B cell (primary cell): ENCODE results near the gene TECPR2. TPM values are rescaled to one million over a fixed set of nuclear protein-coding genes. Genes with fewer than 3 reads are reported as not detected.

Source experiments
- ATAC-seq: fragments of 200-7000 bp; cut with Tn5 transposase; one replicate; pipeline ENCODE4 v1.10.0; 2021; ENCODE audit warnings: low read depth, mild to moderate bottlenecking, moderate number of reproducible peaks, moderate library complexity
- CTCF ChIA-PET: fragments of 350-600 bp; sonication (Branson Sonifier 250); formaldehyde crosslinking; loops from one replicate; lab custom pipeline; 2021; ENCODE audit warnings: antibody characterized with exemption, inconsistent platforms; lab: Charles Lee
- POLR2A ChIA-PET: fragments of 350-600 bp; sonication (Branson Sonifier 250); formaldehyde crosslinking; loops from one replicate; lab custom pipeline; 2021; ENCODE audit warnings: antibody characterized with exemption; lab: Charles Lee
- DNase-seq: peaks from one replicate; pipeline ENCODE4 v3.0.0; 2013
- H2AFZ ChIP-seq: 2 replicates; pipeline ENCODE4 v1.6.1; 2012; ENCODE audit warnings: mild to moderate bottlenecking, low read depth, low read length; ENCODE audit not compliant: insufficient read depth, poor library complexity, severe bottlenecking
- H3K27ac ChIP-seq, 2 donors: 1 replicate in 1 of 2; 2 replicates in 1 of 2; pipeline ENCODE4 v1.5.1; 2012 to 2013; ENCODE audit warnings: low read length in 2 of 2, mild to moderate bottlenecking in 2 of 2, moderate library complexity in 1 of 2
- H3K27me3 ChIP-seq, 4 experiments: fragments of 200-600 bp in 1 of 4; sonication (generic) in 1 of 4; replicated peaks in 1 of 4; 1 replicate in 2 of 4; 2 replicates in 2 of 4; pipeline versions ENCODE4 v1.6.1 to v1.7.0; 2013 to 2016; ENCODE audit warnings: low read length in 3 of 4, mild to moderate bottlenecking in 2 of 4, mixed read lengths in 1 of 4, moderate library complexity in 1 of 4; ENCODE audit not compliant: insufficient read depth in 4 of 4, control insufficient read depth in 3 of 4; ENCODE audit errors: control extremely low read depth in 1 of 4
- H3K36me3 ChIP-seq, 2 experiments: replicated peaks in 1 of 2; 1 replicate in 1 of 2; 2 replicates in 1 of 2; pipeline versions ENCODE4 v1.6.1 to v1.7.1; 2013; ENCODE audit warnings: low read length in 1 of 2; ENCODE audit not compliant: insufficient read depth in 2 of 2, control insufficient read depth in 1 of 2; ENCODE audit errors: control extremely low read depth in 1 of 2, extremely low read depth in 1 of 2
- H3K4me1 ChIP-seq, 2 donors: fragments of 200-600 bp in 1 of 2; sonication (generic) in 1 of 2; 1 replicate in 1 of 2; 2 replicates in 1 of 2; pipeline versions ENCODE4 v1.5.1 to v1.6.1; 2013 to 2017; ENCODE audit warnings: low read length in 2 of 2; ENCODE audit not compliant: control insufficient read depth in 2 of 2, insufficient read depth in 2 of 2
- H3K4me2 ChIP-seq: replicated peaks from 2 replicates; pipeline ENCODE3; 2012; ENCODE audit warnings: mild to moderate bottlenecking, low read depth, low read length; ENCODE audit not compliant: poor library complexity, severe bottlenecking
- H3K4me3 ChIP-seq, 5 experiments: fragments of 200-600 bp in 1 of 5; sonication (generic) in 1 of 5; 1 replicate in 3 of 5; 2 replicates in 2 of 5; pipeline versions ENCODE4 v1.5.1 to v1.7.0; 2011 to 2016; ENCODE audit warnings: low read length in 4 of 5, mild to moderate bottlenecking in 4 of 5, low read depth in 2 of 5, control low read depth in 1 of 5, moderate library complexity in 1 of 5; ENCODE audit not compliant: insufficient read depth in 1 of 5; ENCODE audit errors: control extremely low read depth in 1 of 5, extremely low read depth in 1 of 5
- H3K79me2 ChIP-seq: fragments of 200-600 bp; sonication (generic); one replicate; pipeline ENCODE4 v1.6.0; 2016; ENCODE audit warnings: low read length; ENCODE audit not compliant: control insufficient read depth, insufficient read depth
- H3K9ac ChIP-seq: fragments of 200-600 bp; sonication (generic); 2 replicates; pipeline ENCODE4 v1.6.1; 2017; ENCODE audit warnings: mild to moderate bottlenecking, low read length, moderate library complexity
- H3K9me3 ChIP-seq, 3 donors: one replicate each; pipeline versions ENCODE4 v1.6.1 to v1.7.1; 2013; ENCODE audit warnings: low read length in 2 of 3; ENCODE audit not compliant: control insufficient read depth in 2 of 3, insufficient read depth in 1 of 3; ENCODE audit errors: control extremely low read depth in 1 of 3
- H4K20me1 ChIP-seq: 2 replicates; pipeline ENCODE4 v1.6.0; 2012; ENCODE audit warnings: mild to moderate bottlenecking, low read length; ENCODE audit not compliant: insufficient read depth, control insufficient read depth, poor library complexity, severe bottlenecking
- H3K27ac Mint-ChIP-seq: one replicate; pipeline ENCODE4 v1.8.0; 2021; ENCODE audit warnings: mixed read lengths
- H3K27me3 Mint-ChIP-seq: one replicate; pipeline ENCODE4 v1.8.0; 2021; ENCODE audit warnings: mixed read lengths
- H3K4me1 Mint-ChIP-seq: one replicate; pipeline ENCODE4 v1.8.0; 2021; ENCODE audit warnings: mixed read lengths
- H3K4me3 Mint-ChIP-seq: one replicate; pipeline ENCODE4 v1.8.0; 2021; ENCODE audit warnings: mixed read lengths
- H3K9me3 Mint-ChIP-seq: one replicate; pipeline ENCODE4 v1.8.0; 2022; ENCODE audit warnings: mixed read lengths; ENCODE audit not compliant: insufficient read depth
- EZH2 ChIP-seq: IDR thresholded peaks from 2 replicates; pipeline ENCODE4 v1.6.1; 2012; ENCODE audit warnings: borderline replicate concordance, low read depth, mild to moderate bottlenecking, moderate library complexity, low read length; ENCODE audit not compliant: insufficient read depth, poor library complexity, severe bottlenecking
- whole genome bisulfite sequencing: methylation state at CpG from one replicate; pipeline ENCODE4 v1.1.5; 2013; ENCODE audit warnings: missing lambda C conversion rate; ENCODE audit not compliant: insufficient coverage; 5-methylcytosine and 5-hydroxymethylcytosine counted together
- intact Hi-C: fragments of 100-400 bp; cut with micrococcal nuclease; formaldehyde crosslinking; loops from one replicate; pipeline ENCODE4 v1.10.0; 2022
- polyA plus RNA-seq: library from polyadenylated mRNA; depleted of rRNA; stranded (reverse); fragments of >200 nt; gene quantifications from 2 replicates; pipeline ENCODE4 v1.2.3, GENCODE V29; 2012
- total RNA-seq, 2 donors: library from RNA; stranded (reverse); fragments of 120-200 nt in 1 of 2; gene quantifications; 1 replicate in 1 of 2; 2 replicates in 1 of 2; pipeline versions ENCODE4 v1.2.3 to v1.2.4, GENCODE V29; 2013 to 2022
- TF ChIP-seq, protein P1 (sequence below): fragments of 200-600 bp; IDR thresholded peaks from one replicate; pipeline ENCODE4 v1.8.0; 2022; ENCODE audit warnings: antibody characterized with exemption, mild to moderate bottlenecking

TECPR2 gene
- total and polyA plus RNA-seq, 2 donors (not counting 1 experiment from before 2014, with no cell fraction given): 4.7 to 10.8 TPM

DNA sequence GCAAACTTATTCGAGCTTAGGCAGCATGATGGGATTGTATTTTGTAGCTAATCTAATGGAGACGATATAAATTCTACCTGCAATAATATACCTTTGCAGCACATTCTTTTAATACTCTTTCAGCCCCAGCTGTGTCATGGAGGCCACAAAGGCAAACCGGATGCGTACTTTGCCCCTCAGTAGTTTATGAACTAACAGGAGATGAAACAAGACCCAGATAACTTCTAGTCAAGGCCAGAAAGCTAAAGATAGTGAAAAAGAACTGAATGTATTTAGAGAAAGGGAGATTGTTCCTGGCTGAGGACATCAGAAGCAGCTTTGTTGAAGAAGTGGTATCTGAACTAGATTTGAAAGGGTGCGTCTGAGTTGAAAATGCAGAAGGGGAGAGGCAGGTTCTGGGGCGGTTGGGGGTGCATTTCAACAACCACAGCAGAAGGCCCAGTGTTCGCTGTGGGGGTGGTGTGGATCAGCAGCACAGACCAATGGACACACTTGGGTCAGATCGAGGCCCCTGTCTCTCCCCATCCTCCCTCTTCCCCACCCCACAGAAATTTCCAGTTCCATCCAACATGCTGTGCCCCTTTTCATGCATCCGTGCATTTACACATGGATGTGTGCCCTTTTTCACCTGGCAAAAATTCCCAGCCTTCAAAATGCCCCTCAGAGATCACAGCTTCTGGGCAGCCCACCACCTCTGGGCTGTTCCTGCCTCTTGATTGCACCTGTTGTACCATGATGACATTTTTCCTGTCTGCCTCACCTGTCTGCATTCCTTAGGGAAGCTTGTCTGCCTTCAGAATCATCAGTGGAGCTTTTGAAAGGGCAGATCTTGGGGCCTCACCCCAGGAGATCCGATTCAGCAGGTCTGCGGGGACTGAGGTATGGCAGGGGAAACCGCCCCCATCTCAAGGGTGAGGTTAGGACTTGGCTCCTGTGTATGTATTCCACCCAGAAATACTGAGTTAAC is 41.0 kb upstream of the TECPR2 start:
- peaks cover 22 to 32% of the 10 kb centered on the region in 2 donors for H3K4me1 ChIP-seq
- H3K36me3 ChIP-seq: peaks cover 0 to 4% of the 10 kb centered on the region in 2 experiments
- ATAC-seq (no peak), DNase-seq (no peak)
- H3K27ac Mint-ChIP-seq: peak overlapping the region; percentile 50
- no peaks in the 10 kb centered on the region for H3K79me2 ChIP-seq
- no peak overlapping the region for H2AFZ ChIP-seq
- peak overlapping the region; percentile 90 for H3K4me3 Mint-ChIP-seq
- no peak overlapping the region for H3K9ac ChIP-seq
- peaks cover 49% of the 10 kb centered on the region for H3K4me1 Mint-ChIP-seq
- H3K27me3 ChIP-seq: no peaks in the 10 kb centered on the region
- intact Hi-C loops: no loop called here
- no peaks in the 10 kb centered on the region for H4K20me1 ChIP-seq
- no peaks in the 10 kb centered on the region for H3K9me3 ChIP-seq
- ChIA-PET POLR2A (no interaction called here), CTCF (interaction anchor here (1.0 to 2.8 kb wide), 7 partner anchors 8 to 615 kb away, joined by 3 to 11 read pairs (median 3); partner anchors contain the start of genes CINP and TECPR2)
- no peaks in the 10 kb centered on the region for H3K9me3 Mint-ChIP-seq
- H3K27me3 Mint-ChIP-seq: no peaks in the 10 kb centered on the region
- H3K4me3 ChIP-seq: no peak overlapping the region
- H3K27ac ChIP-seq: no peak overlapping the region
- H3K4me2 ChIP-seq: no peak overlapping the region
- WGBS: 96% methylated on average over 6 of the region's 12 CpGs
- TF ChIP-seq, protein P1, sequence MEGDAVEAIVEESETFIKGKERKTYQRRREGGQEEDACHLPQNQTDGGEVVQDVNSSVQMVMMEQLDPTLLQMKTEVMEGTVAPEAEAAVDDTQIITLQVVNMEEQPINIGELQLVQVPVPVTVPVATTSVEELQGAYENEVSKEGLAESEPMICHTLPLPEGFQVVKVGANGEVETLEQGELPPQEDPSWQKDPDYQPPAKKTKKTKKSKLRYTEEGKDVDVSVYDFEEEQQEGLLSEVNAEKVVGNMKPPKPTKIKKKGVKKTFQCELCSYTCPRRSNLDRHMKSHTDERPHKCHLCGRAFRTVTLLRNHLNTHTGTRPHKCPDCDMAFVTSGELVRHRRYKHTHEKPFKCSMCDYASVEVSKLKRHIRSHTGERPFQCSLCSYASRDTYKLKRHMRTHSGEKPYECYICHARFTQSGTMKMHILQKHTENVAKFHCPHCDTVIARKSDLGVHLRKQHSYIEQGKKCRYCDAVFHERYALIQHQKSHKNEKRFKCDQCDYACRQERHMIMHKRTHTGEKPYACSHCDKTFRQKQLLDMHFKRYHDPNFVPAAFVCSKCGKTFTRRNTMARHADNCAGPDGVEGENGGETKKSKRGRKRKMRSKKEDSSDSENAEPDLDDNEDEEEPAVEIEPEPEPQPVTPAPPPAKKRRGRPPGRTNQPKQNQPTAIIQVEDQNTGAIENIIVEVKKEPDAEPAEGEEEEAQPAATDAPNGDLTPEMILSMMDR: no peak
- TF ChIP-seq EZH2: no peak

DNA sequence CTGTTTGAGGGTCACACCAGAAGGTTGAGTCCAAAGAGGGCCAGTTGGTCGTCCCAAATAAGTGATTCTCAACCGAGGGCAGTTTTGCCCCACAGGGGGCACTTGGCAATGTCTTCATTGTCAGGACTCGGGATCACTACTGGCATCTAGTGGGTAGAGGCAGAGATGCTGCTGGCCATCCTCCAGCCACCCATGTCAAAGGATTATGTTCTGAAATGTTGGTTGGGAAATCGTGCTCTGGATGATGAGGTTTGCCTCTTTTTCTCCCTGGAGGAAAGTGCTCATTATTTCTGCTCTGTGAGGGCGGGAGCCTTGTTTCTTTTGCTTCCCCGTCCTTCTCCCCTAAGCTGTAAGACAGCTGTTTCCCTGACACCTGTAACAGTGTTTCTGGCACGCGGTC is 39.6 kb upstream of the TECPR2 start:
- CTCF ChIA-PET: interaction anchor here (1.3 to 2.8 kb wide), 2 partner anchors 9 kb away, joined by 3 to 10 read pairs; no protein-coding TSS in a partner anchor
- peaks cover 0 to 4% of the 10 kb centered on the region in 2 experiments for H3K36me3 ChIP-seq
- H4K20me1 ChIP-seq: no peaks in the 10 kb centered on the region
- POLR2A ChIA-PET: interaction anchor here (0.6 kb wide), 1 partner anchor 29 kb away, joined by 7 read pairs; no protein-coding TSS in a partner anchor
- H3K27ac ChIP-seq: no peak overlapping the region
- 52% methylated on average over 4 of the region's 8 CpGs for WGBS
- no peak overlapping the region for H3K9ac ChIP-seq
- Mint-ChIP-seq H3K4me1 (peaks cover 36% of the 10 kb centered on the region), H3K27ac (peak overlapping the region; percentile 20), H3K27me3 (no peaks in the 10 kb centered on the region), H3K9me3 (no peaks in the 10 kb centered on the region), H3K4me3 (peak overlapping the region; percentile 16)
- intact Hi-C loops: no loop called here
- H2AFZ ChIP-seq: no peak overlapping the region
- no peak overlapping the region for H3K4me2 ChIP-seq
- no peak for TF ChIP-seq EZH2
- TF ChIP-seq, protein P1: peak; percentile 41
- H3K27me3 ChIP-seq: no peaks in the 10 kb centered on the region
- no peak for ATAC-seq
- H3K9me3 ChIP-seq: no peaks in the 10 kb centered on the region
- H3K4me1 ChIP-seq: peaks cover 13 to 21% of the 10 kb centered on the region in 2 donors
- H3K4me3 ChIP-seq: no peak overlapping the region
- no peaks in the 10 kb centered on the region for H3K79me2 ChIP-seq
- DNase-seq: peak; percentile 54
